ENCODE measurements around the gene TLE2. TPM values are rescaled to one million over a fixed set of nuclear protein-coding genes. Genes with fewer than 3 reads are reported as not detected.

Gene TLE2
- total RNA-seq, 3 donors from 2014 or later (not counting 1 experiment from before 2014, with no cell fraction given): 6.1 to 8.8 (median 8.2) TPM

DNA sequence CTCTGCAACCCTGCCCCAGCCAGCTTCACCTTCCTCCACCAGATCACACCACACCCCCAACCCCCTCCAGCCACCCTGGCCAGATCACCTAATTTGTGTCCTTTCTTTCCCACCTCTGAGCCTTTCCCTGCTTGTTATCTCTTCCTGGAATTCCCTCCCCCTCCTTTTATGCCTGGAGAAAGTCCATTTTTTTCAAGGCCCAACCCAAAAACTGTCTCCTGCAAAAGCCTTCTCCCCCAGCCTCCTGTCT, 5.3 kb upstream of the TLE2 start:
- peaks cover 18 to 42% of the 10 kb centered on the region in 2 donors for H3K4me1 Mint-ChIP-seq
- ATAC-seq: no peak
- intact Hi-C loops (cut with micrococcal nuclease): loop anchor here (2.0 to 10.0 kb wide), 2 partner anchors 60 to 728 kb away; partner anchors contain the start of genes MRPL54 and TLE6
- H3K27me3 ChIP-seq (ENCODE audit: control insufficient read depth, insufficient read depth, low read length): no peaks in the 10 kb centered on the region
- TF ChIP-seq, protein P1, sequence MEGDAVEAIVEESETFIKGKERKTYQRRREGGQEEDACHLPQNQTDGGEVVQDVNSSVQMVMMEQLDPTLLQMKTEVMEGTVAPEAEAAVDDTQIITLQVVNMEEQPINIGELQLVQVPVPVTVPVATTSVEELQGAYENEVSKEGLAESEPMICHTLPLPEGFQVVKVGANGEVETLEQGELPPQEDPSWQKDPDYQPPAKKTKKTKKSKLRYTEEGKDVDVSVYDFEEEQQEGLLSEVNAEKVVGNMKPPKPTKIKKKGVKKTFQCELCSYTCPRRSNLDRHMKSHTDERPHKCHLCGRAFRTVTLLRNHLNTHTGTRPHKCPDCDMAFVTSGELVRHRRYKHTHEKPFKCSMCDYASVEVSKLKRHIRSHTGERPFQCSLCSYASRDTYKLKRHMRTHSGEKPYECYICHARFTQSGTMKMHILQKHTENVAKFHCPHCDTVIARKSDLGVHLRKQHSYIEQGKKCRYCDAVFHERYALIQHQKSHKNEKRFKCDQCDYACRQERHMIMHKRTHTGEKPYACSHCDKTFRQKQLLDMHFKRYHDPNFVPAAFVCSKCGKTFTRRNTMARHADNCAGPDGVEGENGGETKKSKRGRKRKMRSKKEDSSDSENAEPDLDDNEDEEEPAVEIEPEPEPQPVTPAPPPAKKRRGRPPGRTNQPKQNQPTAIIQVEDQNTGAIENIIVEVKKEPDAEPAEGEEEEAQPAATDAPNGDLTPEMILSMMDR (IDR thresholded peaks at IDR 0.05): no peak
- H3K4me3 ChIP-seq (ENCODE audit: low read length): no peak overlapping the region
- H3K36me3 Mint-ChIP-seq: no peaks in the 10 kb centered on the region
- H3K9me3 ChIP-seq (ENCODE audit: control insufficient read depth, insufficient read depth, low read length): no peaks in the 10 kb centered on the region
- H3K27me3 Mint-ChIP-seq (ENCODE audit: low read depth in 2 of 2): peaks cover 0 to 14% of the 10 kb centered on the region in 2 donors
- peak overlapping the region; percentile 95 for H3K27ac Mint-ChIP-seq
- no peak overlapping the region for H3K27ac ChIP-seq (ENCODE audit: low read length)
- no peak for DNase-seq
- H3K9me3 Mint-ChIP-seq: no peaks in the 10 kb centered on the region
- H3K4me3 Mint-ChIP-seq: peak overlapping the region; percentile 95
- H3K4me1 ChIP-seq (ENCODE audit: control insufficient read depth, insufficient read depth, low read length): peaks cover 28% of the 10 kb centered on the region
- H3K36me3 ChIP-seq (ENCODE audit: control insufficient read depth, insufficient read depth, low read length): no peaks in the 10 kb centered on the region

DNA sequence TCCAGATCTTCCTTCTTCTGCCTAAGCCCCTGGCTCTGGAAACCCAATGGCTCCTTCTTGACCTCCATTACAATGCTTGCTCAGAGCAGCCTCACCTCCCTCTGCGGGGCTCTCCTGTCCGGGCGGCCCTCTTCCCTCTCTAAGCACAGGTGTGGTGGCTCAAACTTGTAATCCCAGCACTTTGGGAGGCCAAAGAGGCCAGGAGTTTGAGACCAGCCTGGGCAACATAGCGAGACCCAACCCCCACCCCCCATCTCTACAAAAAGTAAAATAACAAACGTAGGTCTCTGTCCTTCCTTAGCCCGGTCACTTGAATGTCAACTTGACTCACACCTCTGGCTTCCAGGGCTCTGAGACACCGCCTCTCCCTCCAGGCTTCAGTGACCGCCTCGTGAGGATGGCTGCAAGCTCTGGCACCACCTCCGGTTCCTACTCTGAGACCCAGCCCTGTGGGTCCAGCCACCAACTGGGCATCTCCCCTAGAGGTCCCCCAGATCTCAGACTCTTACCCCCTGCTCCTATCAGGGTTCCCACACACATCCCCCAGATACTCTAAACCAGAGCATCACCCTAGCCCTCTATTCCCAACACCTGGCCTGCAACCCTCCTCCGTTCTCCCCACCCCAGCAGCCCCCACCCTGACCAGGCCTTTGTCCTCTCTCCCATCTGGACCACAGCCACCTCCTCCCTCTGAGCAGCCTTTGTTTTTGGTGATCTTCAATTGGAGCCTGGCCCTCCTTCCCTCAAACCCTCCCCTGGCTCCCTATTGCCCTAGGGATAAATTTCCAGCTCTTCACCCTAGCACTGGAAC, 4.7 kb upstream of the TLE2 start:
- H3K9me3 ChIP-seq (ENCODE audit: control insufficient read depth, insufficient read depth, low read length): no peaks in the 10 kb centered on the region
- intact Hi-C loops (cut with micrococcal nuclease): loop anchor here (2.0 to 10.0 kb wide), 2 partner anchors 59 to 729 kb away; partner anchors contain the start of genes MRPL54 and TLE6
- peaks cover under 1% of the 10 kb centered on the region for H3K27me3 ChIP-seq (ENCODE audit: control insufficient read depth, insufficient read depth, low read length)
- H3K27ac Mint-ChIP-seq: peak overlapping the region in 1 of 2 donors; percentile 95
- no peaks in the 10 kb centered on the region for H3K36me3 ChIP-seq (ENCODE audit: control insufficient read depth, insufficient read depth, low read length)
- peaks cover 18 to 43% of the 10 kb centered on the region in 2 donors for H3K4me1 Mint-ChIP-seq
- peak overlapping the region; percentile 95 for H3K4me3 Mint-ChIP-seq
- no peak for ATAC-seq
- WGBS (ENCODE audit: insufficient coverage): 92% methylated on average over 11 of the region's 11 CpGs
- H3K27me3 Mint-ChIP-seq (ENCODE audit: low read depth in 2 of 2): peaks cover 0 to 14% of the 10 kb centered on the region in 2 donors
- no peak overlapping the region for H3K4me3 ChIP-seq (ENCODE audit: low read length)
- no peak for DNase-seq
- H3K4me1 ChIP-seq (ENCODE audit: control insufficient read depth, insufficient read depth, low read length): peaks cover 30% of the 10 kb centered on the region
- H3K36me3 Mint-ChIP-seq: no peaks in the 10 kb centered on the region
- H3K27ac ChIP-seq (ENCODE audit: low read length): no peak overlapping the region
- H3K9me3 Mint-ChIP-seq: no peaks in the 10 kb centered on the region
- TF ChIP-seq, protein P1 (IDR thresholded peaks at IDR 0.05): no peak

DNA sequence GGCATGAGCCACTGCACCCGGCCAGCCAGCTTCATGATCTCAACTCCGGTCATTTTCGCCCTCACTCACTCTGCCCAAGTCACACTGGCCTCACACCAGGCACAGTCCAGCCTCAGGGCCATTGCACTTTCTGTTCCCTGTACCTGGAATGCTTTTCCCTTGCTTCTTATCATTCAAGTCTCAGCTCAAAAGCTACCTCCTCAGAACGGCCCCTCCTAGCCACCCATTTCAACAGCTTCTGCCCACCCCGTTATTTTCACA, 2.5 kb upstream of the TLE2 start:
- H3K4me1 Mint-ChIP-seq: peaks cover 18 to 49% of the 10 kb centered on the region in 2 donors
- H3K27me3 Mint-ChIP-seq (ENCODE audit: low read depth in 2 of 2): peaks cover 0 to 14% of the 10 kb centered on the region in 2 donors
- no peak overlapping the region for H3K27ac Mint-ChIP-seq
- intact Hi-C loops (cut with micrococcal nuclease): loop anchor here (10.0 kb wide), 1 partner anchor 57 kb away; the partner anchor contains the start of gene TLE6
- H3K27ac ChIP-seq (ENCODE audit: low read length): no peak overlapping the region
- H3K4me1 ChIP-seq (ENCODE audit: control insufficient read depth, insufficient read depth, low read length): peaks cover 37% of the 10 kb centered on the region
- no peak overlapping the region for H3K4me3 ChIP-seq (ENCODE audit: low read length)
- ATAC-seq (no peak), DNase-seq (no peak)
- H3K27me3 ChIP-seq (ENCODE audit: control insufficient read depth, insufficient read depth, low read length): peaks cover 11% of the 10 kb centered on the region
- no peaks in the 10 kb centered on the region for H3K9me3 ChIP-seq (ENCODE audit: control insufficient read depth, insufficient read depth, low read length)
- H3K9me3 Mint-ChIP-seq: no peaks in the 10 kb centered on the region
- peak overlapping the region; percentile 5 for H3K4me3 Mint-ChIP-seq
- H3K36me3 Mint-ChIP-seq: no peaks in the 10 kb centered on the region
- TF ChIP-seq, protein P1 (IDR thresholded peaks at IDR 0.05): no peak
- 87% methylated on average over 4 of the region's 5 CpGs for WGBS (ENCODE audit: insufficient coverage)
- H3K36me3 ChIP-seq (ENCODE audit: control insufficient read depth, insufficient read depth, low read length): no peaks in the 10 kb centered on the region
